Lower leg skin (tissue), 4 donors: ENCODE measurements around the gene MLYCD. TPM values are rescaled to one million over a fixed set of nuclear protein-coding genes. Genes with fewer than 3 reads are reported as not detected.

ENCODE experiments used
- DNase-seq, 2 donors: peaks; one replicate each; pipeline ENCODE4 v3.0.0-alpha.2; 2019; ENCODE audit warnings: low spot score in 2 of 2
- H3K4me3 ChIP-seq: fragments of 200-600 bp; sonication (generic); 2 replicates; pipeline ENCODE4 v1.5.1; 2017; ENCODE audit warnings: mild to moderate bottlenecking, low read depth; ENCODE audit not compliant: poor library complexity, severe bottlenecking
- CTCF ChIP-seq, 3 donors: fragments of 450-650 bp; IDR thresholded peaks; one replicate each; pipeline ENCODE4 v1.5.1; 2016; ENCODE audit warnings: antibody characterized with exemption in 3 of 3, mild to moderate bottlenecking in 3 of 3, moderate library complexity in 2 of 3
- POLR2A ChIP-seq, 2 donors: fragments of 450-650 bp; IDR thresholded peaks; one replicate each; pipeline ENCODE4 v1.6.1; 2016 to 2017; ENCODE audit warnings: antibody characterized with exemption in 2 of 2, mild to moderate bottlenecking in 1 of 2, moderate library complexity in 1 of 2
- WGBS, 2 donors: methylation state at CpG; one replicate each; pipeline ENCODE4 v1.1.5; 2018; 5-methylcytosine and 5-hydroxymethylcytosine counted together
- intact Hi-C: fragments of 100-400 bp; cut with DNase I; formaldehyde crosslinking; loops from one replicate; pipeline ENCODE4 v1.15.0; 2023; ENCODE audit warnings: low total_unique reads
- total RNA-seq, 4 donors: library from RNA; depleted of rRNA; stranded (reverse); fragments of >200 nt; gene quantifications; one replicate each; pipeline ENCODE4 v1.1.0, GENCODE V29; 2016

The MLYCD gene
- total RNA-seq, 4 donors from 2014 or later = 3.8 to 8.8 (median 5.2) TPM

GRCh38 chr16:83870830-83871229 lies 28.1 kb upstream of the MLYCD start:
- 72 to 81% methylated on average over 5 of the region's 5 CpGs for WGBS, 2 donors
- intact Hi-C loops = no loop called here
- DNase-seq = no peak
- no peak for TF ChIP-seq POLR2A (IDR thresholded peaks at IDR 0.05)
- no peak for TF ChIP-seq CTCF (IDR thresholded peaks at IDR 0.05)
- no peak overlapping the region for H3K4me3 ChIP-seq

GRCh38 chr16:83878838-83879237 lies 20.1 kb upstream of the MLYCD start:
- DNase-seq = no peak
- H3K4me3 ChIP-seq = no peak overlapping the region
- WGBS, 2 donors = 31 to 33% methylated on average over 6 of the region's 6 CpGs
- intact Hi-C loops = no loop called here
- no peak for TF ChIP-seq POLR2A (IDR thresholded peaks at IDR 0.05)
- no peak for TF ChIP-seq CTCF (IDR thresholded peaks at IDR 0.05)

- intact Hi-C loops = no loop called here
- no peak for DNase-seq
- TF ChIP-seq POLR2A (IDR thresholded peaks at IDR 0.05) (no peak), CTCF (IDR thresholded peaks at IDR 0.05) (no peak)
- H3K4me3 ChIP-seq = no peak overlapping the region
- 74 to 76% methylated on average over 8 of the region's 8 CpGs for WGBS, 2 donors
These were observed 16.6 kb upstream of the MLYCD start for GRCh38 chr16:83882163-83882885.

GRCh38 chr16:83886199-83886971 lies 12.5 kb upstream of the MLYCD start:
- H3K4me3 ChIP-seq = no peak overlapping the region
- intact Hi-C loops = no loop called here
- DNase-seq = no peak
- TF ChIP-seq CTCF (IDR thresholded peaks at IDR 0.05) = no peak
- no peak for TF ChIP-seq POLR2A (IDR thresholded peaks at IDR 0.05)
- 88 to 94% methylated on average over 13 of the region's 13 CpGs for WGBS, 2 donors

GRCh38 chr16:83887080-83887479 lies 11.8 kb upstream of the MLYCD start:
- intact Hi-C loops = no loop called here
- DNase-seq = no peak
- TF ChIP-seq POLR2A (IDR thresholded peaks at IDR 0.05) (no peak), CTCF (IDR thresholded peaks at IDR 0.05) (no peak)
- no peak overlapping the region for H3K4me3 ChIP-seq
- 37 to 42% methylated on average over 8 of the region's 8 CpGs for WGBS, 2 donors
